PFSK-1 (cell line): ENCODE data around the gene CHIC2.

ENCODE experiments used
- FOXP2 ChIP-seq: optimal IDR thresholded peaks from 2 replicates; pipeline ENCODE3; 2011; ENCODE audit warnings: borderline replicate concordance, control low read depth, inconsistent platforms; ENCODE audit not compliant: insufficient read depth; ENCODE audit errors: extremely low read length, extremely low read depth
- POLR2AphosphoS5 ChIP-seq: IDR thresholded peaks from 2 replicates; pipeline ENCODE4 v1.6.1; 2012; ENCODE audit warnings: low read depth, mild to moderate bottlenecking, control low read depth, low read length, moderate library complexity
- REST ChIP-seq, 2 experiments: IDR thresholded peaks; 2 replicates each; pipeline versions ENCODE4 v1.6.1 to v1.8.0; 2011 to 2012; ENCODE audit warnings: low read depth in 2 of 2, low read length in 2 of 2, control low read depth in 1 of 2, inconsistent platforms in 1 of 2, mild to moderate bottlenecking in 1 of 2, moderate library complexity in 1 of 2; ENCODE audit not compliant: insufficient read depth in 1 of 2
- SIN3A ChIP-seq: IDR thresholded peaks from 2 replicates; pipeline ENCODE4 v1.6.1; 2012; ENCODE audit warnings: mild to moderate bottlenecking, low read length, moderate library complexity, borderline replicate concordance; ENCODE audit not compliant: insufficient read depth
- TAF1 ChIP-seq: IDR thresholded peaks from 2 replicates; pipeline ENCODE4 v1.6.1; 2012; ENCODE audit warnings: low read length, control low read depth, borderline replicate concordance; ENCODE audit not compliant: insufficient read depth

CHIC2 gene

GRCh38 chr4:54073271-54073880 lies 9.0 kb upstream of the CHIC2 start:
- TF ChIP-seq REST (IDR thresholded peaks at IDR 0.05; ENCODE audit: insufficient read depth in 1 of 2, low read depth in 2 of 2, low read length in 2 of 2) (no peak), TAF1 (no peak), POLR2AphosphoS5 (no peak), SIN3A (no peak), FOXP2 (no peak)

- TF ChIP-seq TAF1 (no peak), FOXP2 (no peak), REST (IDR thresholded peaks at IDR 0.05; ENCODE audit: insufficient read depth in 1 of 2, low read depth in 2 of 2, low read length in 2 of 2) (no peak), SIN3A (no peak), POLR2AphosphoS5 (no peak)
Observed at GRCh38 chr4:54067166-54067565, 2.8 kb upstream of the CHIC2 start.

GRCh38 chr4:54066718-54067129 lies 2.3 kb upstream of the CHIC2 start:
- TF ChIP-seq TAF1 (no peak), SIN3A (no peak), REST (IDR thresholded peaks at IDR 0.05; ENCODE audit: insufficient read depth in 1 of 2, low read depth in 2 of 2, low read length in 2 of 2) (no peak), POLR2AphosphoS5 (no peak), FOXP2 (no peak)

GRCh38 chr4:54066088-54066415 lies 1.6 kb upstream of the CHIC2 start:
- no peak for TF ChIP-seq TAF1
- TF ChIP-seq POLR2AphosphoS5 = no peak
- no peak for TF ChIP-seq FOXP2
- no peak for TF ChIP-seq SIN3A
- no peak for TF ChIP-seq REST (IDR thresholded peaks at IDR 0.05; ENCODE audit: insufficient read depth in 1 of 2, low read depth in 2 of 2, low read length in 2 of 2)
